ENCODE measurements around the gene GFER.

DNA sequence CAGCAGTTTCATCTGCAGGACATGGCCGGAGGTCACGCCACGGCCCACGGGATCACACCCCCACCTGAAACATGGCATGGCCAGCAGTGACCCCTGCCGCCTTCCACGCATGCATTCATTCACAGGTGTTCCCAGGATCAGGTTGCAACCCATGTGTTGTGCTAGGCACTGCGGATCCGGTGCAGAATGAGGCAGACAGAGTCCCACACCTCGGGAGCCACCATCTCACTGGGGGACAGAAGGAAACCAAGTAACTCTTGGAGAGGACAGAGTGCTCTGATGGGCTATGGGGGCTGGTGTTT, 36.7 kb upstream of the GFER start:
- TF ChIP-seq, protein P1, sequence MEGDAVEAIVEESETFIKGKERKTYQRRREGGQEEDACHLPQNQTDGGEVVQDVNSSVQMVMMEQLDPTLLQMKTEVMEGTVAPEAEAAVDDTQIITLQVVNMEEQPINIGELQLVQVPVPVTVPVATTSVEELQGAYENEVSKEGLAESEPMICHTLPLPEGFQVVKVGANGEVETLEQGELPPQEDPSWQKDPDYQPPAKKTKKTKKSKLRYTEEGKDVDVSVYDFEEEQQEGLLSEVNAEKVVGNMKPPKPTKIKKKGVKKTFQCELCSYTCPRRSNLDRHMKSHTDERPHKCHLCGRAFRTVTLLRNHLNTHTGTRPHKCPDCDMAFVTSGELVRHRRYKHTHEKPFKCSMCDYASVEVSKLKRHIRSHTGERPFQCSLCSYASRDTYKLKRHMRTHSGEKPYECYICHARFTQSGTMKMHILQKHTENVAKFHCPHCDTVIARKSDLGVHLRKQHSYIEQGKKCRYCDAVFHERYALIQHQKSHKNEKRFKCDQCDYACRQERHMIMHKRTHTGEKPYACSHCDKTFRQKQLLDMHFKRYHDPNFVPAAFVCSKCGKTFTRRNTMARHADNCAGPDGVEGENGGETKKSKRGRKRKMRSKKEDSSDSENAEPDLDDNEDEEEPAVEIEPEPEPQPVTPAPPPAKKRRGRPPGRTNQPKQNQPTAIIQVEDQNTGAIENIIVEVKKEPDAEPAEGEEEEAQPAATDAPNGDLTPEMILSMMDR (IDR thresholded peaks at IDR 0.05): no peak
- no peak for TF ChIP-seq POLR2A (IDR thresholded peaks at IDR 0.05)
